ENCODE measurements around the gene TANK.

The TANK gene

GRCh38 chr2:161133366-161133765 is 26.9 kb upstream of the TANK start:
- no peak for TF ChIP-seq CTCF (IDR thresholded peaks at IDR 0.05)
- H3K27ac ChIP-seq = no peak overlapping the region
- DNase-seq (ENCODE audit: low spot score) = no peak
- H3K4me3 ChIP-seq = no peak overlapping the region

GRCh38 chr2:161134547-161135518 is 25.4 kb upstream of the TANK start:
- H3K27ac ChIP-seq = peak overlapping the region in 1 of 2 donors; percentile 17
- DNase-seq (ENCODE audit: low spot score) = no peak
- H3K4me3 ChIP-seq = peak overlapping the region; percentile 45
- TF ChIP-seq CTCF (IDR thresholded peaks at IDR 0.05) = no peak

- no peak overlapping the region for H3K4me3 ChIP-seq
Observed at GRCh38 chr2:161135951-161136593, 24.2 kb upstream of the TANK start.

GRCh38 chr2:161136696-161137324 is 23.4 kb upstream of the TANK start:
- DNase-seq (ENCODE audit: low spot score) = no peak
- Histone ChIP-seq H3K4me3 (peak overlapping the region; percentile 51), H3K27ac (peak overlapping the region; percentile 55 to 64)
- TF ChIP-seq CTCF (IDR thresholded peaks at IDR 0.05) = no peak

More at GRCh38 chr2:161135951-161136593, 24.2 kb upstream of the TANK start:
- no peak for TF ChIP-seq CTCF (IDR thresholded peaks at IDR 0.05)
- no peak for DNase-seq (ENCODE audit: low spot score)
- H3K27ac ChIP-seq = peak overlapping the region; percentile 43 to 64

GRCh38 chr2:161138429-161138828 is 21.8 kb upstream of the TANK start:
- no peak for TF ChIP-seq CTCF (IDR thresholded peaks at IDR 0.05)
- no peak for DNase-seq (ENCODE audit: low spot score)
- peak overlapping the region; percentile 51 for H3K4me3 ChIP-seq
- H3K27ac ChIP-seq = no peak overlapping the region

GRCh38 chr2:161139098-161139987 is 20.9 kb upstream of the TANK start:
- no peak for DNase-seq (ENCODE audit: low spot score)
- Histone ChIP-seq H3K4me3 (peak overlapping the region; percentile 51), H3K27ac (peak overlapping the region in 1 of 2 donors; percentile 17)
- TF ChIP-seq CTCF (IDR thresholded peaks at IDR 0.05) = no peak
